ENCODE results near the gene TUFT1. TPM values are rescaled to one million over a fixed set of nuclear protein-coding genes. Genes with fewer than 3 reads are reported as not detected.

TUFT1 gene
- total and polyA plus RNA-seq, 2 donors (not counting 1 experiment from before 2014, with no cell fraction given): 0.82 to 2.2 TPM

- DNase-seq (no peak), ATAC-seq (ENCODE audit: low read depth) (no peak)
- intact Hi-C loops (cut with micrococcal nuclease): no loop called here
- H3K27me3 Mint-ChIP-seq: no peaks in the 10 kb centered on the region
- H2AFZ ChIP-seq (ENCODE audit: insufficient read depth, low read depth, low read length, poor library complexity, severe bottlenecking): no peak overlapping the region
- H3K9ac ChIP-seq (ENCODE audit: low read length): no peak overlapping the region
- no peaks in the 10 kb centered on the region for H3K9me3 Mint-ChIP-seq (ENCODE audit: insufficient read depth)
- ChIA-PET POLR2A (interaction anchor here (0.6 kb wide), 1 partner anchor 55 kb away, joined by 7 read pairs; the partner anchor contains the start of gene POGZ), CTCF (no interaction called here)
- H3K27ac ChIP-seq (ENCODE audit: low read length in 2 of 2): no peak overlapping the region
- no peaks in the 10 kb centered on the region for H3K9me3 ChIP-seq (ENCODE audit: control extremely low read depth in 1 of 3, control insufficient read depth in 2 of 3, insufficient read depth in 1 of 3, low read length in 2 of 3)
- H3K4me1 Mint-ChIP-seq: peaks cover 15% of the 10 kb centered on the region
- TF ChIP-seq EZH2 (IDR thresholded peaks at IDR 0.05; ENCODE audit: borderline replicate concordance, insufficient read depth, low read depth, low read length, poor library complexity, severe bottlenecking) (no peak), CTCF (IDR thresholded peaks at IDR 0.05) (no peak)
- H3K4me2 ChIP-seq (replicated peaks; ENCODE audit: low read depth, low read length, poor library complexity, severe bottlenecking): no peak overlapping the region
- 84% methylated on average over 3 of the region's 4 CpGs for WGBS (ENCODE audit: insufficient coverage)
- no peak overlapping the region for H3K27ac Mint-ChIP-seq
- no peaks in the 10 kb centered on the region for H3K36me3 ChIP-seq (replicated peaks in 1 of 2; ENCODE audit: control extremely low read depth in 1 of 2, control insufficient read depth in 1 of 2, extremely low read depth in 1 of 2, insufficient read depth in 2 of 2, low read length in 1 of 2)
- peaks cover 16 to 23% of the 10 kb centered on the region in 2 donors for H3K4me1 ChIP-seq (ENCODE audit: control insufficient read depth in 2 of 2, insufficient read depth in 2 of 2, low read length in 2 of 2)
- no peaks in the 10 kb centered on the region for H3K79me2 ChIP-seq (ENCODE audit: control insufficient read depth, insufficient read depth, low read length)
- no peaks in the 10 kb centered on the region for H4K20me1 ChIP-seq (ENCODE audit: control insufficient read depth, insufficient read depth, low read length, poor library complexity, severe bottlenecking)
- H3K4me3 ChIP-seq (ENCODE audit: control extremely low read depth in 1 of 5, extremely low read depth in 1 of 5, insufficient read depth in 1 of 5, low read depth in 2 of 5, low read length in 4 of 5): no peak overlapping the region
- peaks cover 0 to 12% (median 2%) of the 10 kb centered on the region in 4 experiments for H3K27me3 ChIP-seq (replicated peaks in 1 of 4; ENCODE audit: control extremely low read depth in 1 of 4, control insufficient read depth in 3 of 4, insufficient read depth in 4 of 4, low read length in 3 of 4)
- no peak overlapping the region for H3K4me3 Mint-ChIP-seq
These were observed 25.7 kb upstream of the TUFT1 start for GRCh38 chr1:151514366-151514765.

- Histone ChIP-seq H3K4me1 (ENCODE audit: control insufficient read depth in 2 of 2, insufficient read depth in 2 of 2, low read length in 2 of 2) (peaks cover 15 to 19% of the 10 kb centered on the region in 2 donors), H3K4me2 (replicated peaks; ENCODE audit: low read depth, low read length, poor library complexity, severe bottlenecking) (no peak overlapping the region), H3K4me3 (ENCODE audit: control extremely low read depth in 1 of 5, extremely low read depth in 1 of 5, insufficient read depth in 1 of 5, low read depth in 2 of 5, low read length in 4 of 5) (no peak overlapping the region), H3K9me3 (ENCODE audit: control extremely low read depth in 1 of 3, control insufficient read depth in 2 of 3, insufficient read depth in 1 of 3, low read length in 2 of 3) (no peaks in the 10 kb centered on the region), H3K27me3 (replicated peaks in 1 of 4; ENCODE audit: control extremely low read depth in 1 of 4, control insufficient read depth in 3 of 4, insufficient read depth in 4 of 4, low read length in 3 of 4) (peaks cover 0 to 12% (median 2%) of the 10 kb centered on the region in 4 experiments), H2AFZ (ENCODE audit: insufficient read depth, low read depth, low read length, poor library complexity, severe bottlenecking) (no peak overlapping the region), H3K79me2 (ENCODE audit: control insufficient read depth, insufficient read depth, low read length) (no peaks in the 10 kb centered on the region), H3K27ac (ENCODE audit: low read length in 2 of 2) (no peak overlapping the region), H3K36me3 (replicated peaks in 1 of 2; ENCODE audit: control extremely low read depth in 1 of 2, control insufficient read depth in 1 of 2, extremely low read depth in 1 of 2, insufficient read depth in 2 of 2, low read length in 1 of 2) (no peaks in the 10 kb centered on the region), H4K20me1 (ENCODE audit: control insufficient read depth, insufficient read depth, low read length, poor library complexity, severe bottlenecking) (no peaks in the 10 kb centered on the region), H3K9ac (ENCODE audit: low read length) (no peak overlapping the region)
- no peak for ATAC-seq (ENCODE audit: low read depth)
- ChIA-PET CTCF (no interaction called here), POLR2A (interaction anchor here (0.6 kb wide), 1 partner anchor 56 kb away, joined by 7 read pairs; the partner anchor contains the start of gene POGZ)
- no peak for DNase-seq
- H3K4me1 Mint-ChIP-seq: peaks cover 15% of the 10 kb centered on the region
- H3K27me3 Mint-ChIP-seq: no peaks in the 10 kb centered on the region
- WGBS (ENCODE audit: insufficient coverage): 83% methylated on average over 2 of the region's 4 CpGs
- no peak overlapping the region for H3K4me3 Mint-ChIP-seq
- H3K9me3 Mint-ChIP-seq (ENCODE audit: insufficient read depth): no peaks in the 10 kb centered on the region
- intact Hi-C loops (cut with micrococcal nuclease): no loop called here
- TF ChIP-seq EZH2 (IDR thresholded peaks at IDR 0.05; ENCODE audit: borderline replicate concordance, insufficient read depth, low read depth, low read length, poor library complexity, severe bottlenecking) (no peak), CTCF (IDR thresholded peaks at IDR 0.05) (no peak)
- no peak overlapping the region for H3K27ac Mint-ChIP-seq
These were observed 24.8 kb upstream of the TUFT1 start for GRCh38 chr1:151515265-151515664.

Data from B cell (primary cell).